Ectodermal cell (in vitro differentiated cells): ENCODE data around the gene OR5A2. TPM values are rescaled to one million over a fixed set of nuclear protein-coding genes. Genes with fewer than 3 reads are reported as not detected.
A peak's percentile ranks its signal among the peaks of the same experiment; 100 is the strongest.
"Not testable (repeated sequence)": the region's sequence is repeated elsewhere in the genome, so short reads cannot be mapped to it uniquely, and the experiment has no call there.

Source experiments
- H3K27ac ChIP-seq: 2 replicates; pipeline ENCODE4 v1.7.0; 2013; ENCODE audit warnings: mild to moderate bottlenecking, low read depth, low read length; ENCODE audit not compliant: insufficient read depth, poor library complexity, severe bottlenecking
- H3K27me3 ChIP-seq: 2 replicates; pipeline ENCODE4 v1.7.0; 2013; ENCODE audit warnings: mild to moderate bottlenecking, low read length; ENCODE audit not compliant: insufficient read depth, control insufficient read depth, poor library complexity, severe bottlenecking
- H3K36me3 ChIP-seq: one replicate; pipeline ENCODE4 v1.7.0; 2013; ENCODE audit warnings: low read length; ENCODE audit not compliant: control insufficient read depth, insufficient read depth
- H3K4me1 ChIP-seq: one replicate; pipeline ENCODE4 v1.7.0; 2013; ENCODE audit warnings: low read length; ENCODE audit not compliant: control insufficient read depth, insufficient read depth
- H3K4me3 ChIP-seq: 2 replicates; pipeline ENCODE4 v1.7.0; 2013; ENCODE audit warnings: low read depth, low read length, control low read depth; ENCODE audit not compliant: insufficient read depth
- H3K9me3 ChIP-seq: 2 replicates; pipeline ENCODE4 v1.7.0; 2013; ENCODE audit warnings: mild to moderate bottlenecking, low read length, moderate library complexity; ENCODE audit not compliant: control insufficient read depth
- whole genome bisulfite sequencing, 2 experiments: methylation state at CpG; one replicate each; pipeline ENCODE4 v1.1.7; 2013; ENCODE audit warnings: missing lambda C conversion rate in 2 of 2; 5-methylcytosine and 5-hydroxymethylcytosine counted together
- polyA plus RNA-seq, 4 experiments: library from polyadenylated mRNA; stranded (reverse); fragments of 50-300 nt; gene quantifications; one replicate each; pipeline ENCODE4 v1.2.3, GENCODE V29; 2013

The OR5A2 gene
- not detected for polyA plus RNA-seq (2013, experiment 1 of 4)
- polyA plus RNA-seq (2013, experiment 2 of 4), result not detected
- not detected for polyA plus RNA-seq (2013, experiment 3 of 4)
- not detected for polyA plus RNA-seq (2013, experiment 4 of 4)

- no peaks in the 10 kb centered on the region for H3K36me3 ChIP-seq
- no peaks in the 10 kb centered on the region for H3K9me3 ChIP-seq
- peak within 1 kb of the TSS; percentile 9 for H3K4me3 ChIP-seq
- WGBS, 2 experiments, result 7 to 32% methylated on average over 3 to 5 of the region's 5 CpGs
- H3K27me3 ChIP-seq, result no peaks in the 10 kb centered on the region
- peaks cover 10% of the 10 kb centered on the region for H3K4me1 ChIP-seq
- H3K27ac ChIP-seq, result peak within 1 kb of the TSS; percentile 69
Observed at GRCh38 chr11:59426361-59427067, at the start of gene OR5A2. OR5A2 (minus strand) TSS chr11:59426413; CDS start chr11:59422953, 3,460 bp downstream.

- Histone ChIP-seq H3K27me3 (no peaks in the 10 kb centered on the region), H3K9me3 (no peaks in the 10 kb centered on the region), H3K36me3 (no peaks in the 10 kb centered on the region), H3K4me3 (no peak overlapping the region), H3K27ac (no peak overlapping the region), H3K4me1 (no peaks in the 10 kb centered on the region)
- WGBS, 2 experiments, result 76 to 84% methylated on average over 8 to 9 of the region's 9 CpGs
Observed at GRCh38 chr11:59475176-59475575, 49.0 kb upstream of the OR5A2 start.

- Histone ChIP-seq H3K27ac (no peak within 1 kb of the TSS), H3K4me3 (no peak within 1 kb of the TSS), H3K4me1 (no peaks in the 10 kb centered on the region), H3K9me3 (no peaks in the 10 kb centered on the region), H3K27me3 (no peaks in the 10 kb centered on the region), H3K36me3 (no peaks in the 10 kb centered on the region)
Observed at GRCh38 chr11:59473015-59473414, 46.8 kb upstream of the OR5A2 start, which contains the start of gene OR4D10. OR4D10 (plus strand) TSS chr11:59473315; CDS start chr11:59477430, 4,115 bp downstream.

- Histone ChIP-seq H3K36me3 (no peaks in the 10 kb centered on the region), H3K9me3 (no peaks in the 10 kb centered on the region), H3K4me3 (no peak overlapping the region), H3K27ac (no peak overlapping the region), H3K27me3 (no peaks in the 10 kb centered on the region), H3K4me1 (no peaks in the 10 kb centered on the region)
- 80 to 84% methylated on average over 5 of the region's 5 CpGs for WGBS, 2 experiments
Observed at GRCh38 chr11:59463190-59463641, 37.0 kb upstream of the OR5A2 start.

GRCh38 chr11:59459916-59460315 is 33.7 kb upstream of the OR5A2 start:
- H3K4me3 ChIP-seq, result no peak overlapping the region
- H3K9me3 ChIP-seq, result no peaks in the 10 kb centered on the region
- H3K36me3 ChIP-seq, result no peaks in the 10 kb centered on the region
- H3K4me1 ChIP-seq, result no peaks in the 10 kb centered on the region
- WGBS, 2 experiments, result 80 to 81% methylated on average over 3 of the region's 3 CpGs
- no peak overlapping the region for H3K27ac ChIP-seq
- H3K27me3 ChIP-seq, result no peaks in the 10 kb centered on the region

GRCh38 chr11:59456661-59457060 is 30.4 kb upstream of the OR5A2 start, which contains the start of gene OR4D6:
OR4D6 (plus strand) TSS chr11:59456961; CDS start chr11:59456961, 0 bp downstream.
- Histone ChIP-seq H3K9me3 (no peaks in the 10 kb centered on the region), H3K4me3 (no peak within 1 kb of the TSS), H3K27ac (no peak within 1 kb of the TSS), H3K4me1 (no peaks in the 10 kb centered on the region), H3K36me3 (no peaks in the 10 kb centered on the region), H3K27me3 (no peaks in the 10 kb centered on the region)
- WGBS, 2 experiments, result 91 to 100% methylated on average over 2 of the region's 2 CpGs

GRCh38 chr11:59448484-59448883 is 22.3 kb upstream of the OR5A2 start:
- no peaks in the 10 kb centered on the region for H3K9me3 ChIP-seq
- 90 to 91% methylated on average over 1 to 2 of the region's 2 CpGs for WGBS, 2 experiments
- H3K27me3 ChIP-seq, result no peaks in the 10 kb centered on the region
- no peaks in the 10 kb centered on the region for H3K36me3 ChIP-seq
- H3K4me1 ChIP-seq, result no peaks in the 10 kb centered on the region
- no peak overlapping the region for H3K4me3 ChIP-seq
- no peak overlapping the region for H3K27ac ChIP-seq

GRCh38 chr11:59445624-59446023 is 19.4 kb upstream of the OR5A2 start:
- H3K36me3 ChIP-seq, H3K4me1 ChIP-seq, H3K27me3 ChIP-seq, H3K9me3 ChIP-seq, H3K4me3 ChIP-seq, H3K27ac ChIP-seq: not testable (repeated sequence)
- 88% methylated on average over 1 of the region's 1 CpG; no CpG with 5 or more reads in 1 of the 2 experiments for WGBS, 2 experiments

GRCh38 chr11:59437770-59438169 is 11.6 kb upstream of the OR5A2 start:
- Histone ChIP-seq H3K27ac (no peak overlapping the region), H3K4me1 (no peaks in the 10 kb centered on the region), H3K27me3 (no peaks in the 10 kb centered on the region), H3K4me3 (no peak overlapping the region), H3K9me3 (no peaks in the 10 kb centered on the region), H3K36me3 (no peaks in the 10 kb centered on the region)
- WGBS, 2 experiments, result 89% methylated on average over 7 of the region's 7 CpGs

GRCh38 chr11:59436169-59436568 is 10.0 kb upstream of the OR5A2 start, which contains the start of gene OR5A1:
OR5A1 (plus strand) TSS chr11:59436469; CDS start chr11:59443169, 6,700 bp downstream.
- no peaks in the 10 kb centered on the region for H3K4me1 ChIP-seq
- 72 to 78% methylated on average over 3 of the region's 3 CpGs for WGBS, 2 experiments
- H3K27me3 ChIP-seq, result no peaks in the 10 kb centered on the region
- no peak within 1 kb of the TSS for H3K4me3 ChIP-seq
- no peaks in the 10 kb centered on the region for H3K36me3 ChIP-seq
- H3K9me3 ChIP-seq, result no peaks in the 10 kb centered on the region
- H3K27ac ChIP-seq, result no peak within 1 kb of the TSS
